Caco-2 (cell line): ENCODE results near the gene UBE2O. TPM values are rescaled to one million over a fixed set of nuclear protein-coding genes. Genes with fewer than 3 reads are reported as not detected.

Source experiments
- BruUV-seq: library from RNA; stranded (reverse); fragments of 400-500 nt; replicated peaks from 2 replicates; lab custom pipeline; 2021; lab: Mats Ljungman, UMichigan
- CTCF ChIA-PET: fragments of 300-600 bp; sonication (Branson Sonifier 250); formaldehyde crosslinking; loops from one replicate; lab custom pipeline; 2022; ENCODE audit warnings: antibody characterized with exemption; lab: Charles Lee
- POLR2A ChIA-PET: fragments of 300-600 bp; sonication (Branson Sonifier 250); formaldehyde crosslinking; loops from one replicate; lab custom pipeline; 2022; ENCODE audit warnings: antibody characterized with exemption; lab: Charles Lee
- DNase-seq, 2 experiments: peaks; one replicate each; pipeline versions ENCODE4 v3.0.0 to v3.0.0-alpha.2; 2020 to 2022
- H3K27me3 ChIP-seq: replicated peaks from 2 replicates; pipeline ENCODE4 v1.6.0; 2011; ENCODE audit warnings: low read length; ENCODE audit not compliant: control insufficient read depth, insufficient read depth
- H3K36me3 ChIP-seq: 2 replicates; pipeline ENCODE4 v1.5.1; 2011; ENCODE audit warnings: low read length; ENCODE audit not compliant: control insufficient read depth, insufficient read depth
- H3K4me1 ChIP-seq: fragments of 250-450 bp; sonication (Bioruptor Pico); 2 replicates; pipeline ENCODE4 v1.5.1; 2020; ENCODE audit warnings: mild to moderate bottlenecking
- H3K4me3 ChIP-seq: 2 replicates; pipeline ENCODE4 v1.5.1; 2011; ENCODE audit warnings: low read depth, mild to moderate bottlenecking, control low read depth, low read length
- H3K9me3 ChIP-seq: fragments of 250-450 bp; sonication (Bioruptor Pico); 2 replicates; pipeline ENCODE4 v1.5.1; 2020; ENCODE audit warnings: mild to moderate bottlenecking, moderate library complexity
- H3K27ac Mint-ChIP-seq: one replicate; pipeline ENCODE4 v1.8.0; 2022; ENCODE audit warnings: mixed read lengths; ENCODE audit not compliant: unreplicated experiment
- H3K27me3 Mint-ChIP-seq: one replicate; pipeline ENCODE4 v1.8.0; 2022; ENCODE audit warnings: mixed read lengths; ENCODE audit not compliant: insufficient read depth, unreplicated experiment
- H3K36me3 Mint-ChIP-seq: one replicate; pipeline ENCODE4 v1.8.0; 2022; ENCODE audit warnings: mild to moderate bottlenecking, mixed read lengths; ENCODE audit not compliant: insufficient read depth, unreplicated experiment
- H3K4me1 Mint-ChIP-seq: one replicate; pipeline ENCODE4 v1.8.0; 2022; ENCODE audit warnings: low read depth, mixed read lengths; ENCODE audit not compliant: unreplicated experiment
- H3K4me3 Mint-ChIP-seq: one replicate; pipeline ENCODE4 v1.8.0; 2022; ENCODE audit warnings: mild to moderate bottlenecking, moderate library complexity, mixed read lengths; ENCODE audit not compliant: unreplicated experiment
- H3K9me3 Mint-ChIP-seq: one replicate; pipeline ENCODE4 v1.8.0; 2022; ENCODE audit warnings: mixed read lengths; ENCODE audit not compliant: unreplicated experiment
- CTCF ChIP-seq, 2 experiments: fragments of 200-600 bp in 1 of 2; IDR thresholded peaks; 1 replicate in 1 of 2; 2 replicates in 1 of 2; pipeline versions ENCODE4 v1.5.1 to v1.8.0; 2011 to 2022; ENCODE audit warnings: antibody characterized with exemption in 1 of 2, control low read depth in 1 of 2, inconsistent platforms in 1 of 2, low read depth in 1 of 2, low read length in 1 of 2, mild to moderate bottlenecking in 1 of 2, moderate library complexity in 1 of 2; ENCODE audit not compliant: insufficient read depth in 1 of 2, severe bottlenecking in 1 of 2, unreplicated experiment in 1 of 2
- intact Hi-C: fragments of 100-400 bp; cut with micrococcal nuclease; formaldehyde crosslinking; loops from one replicate; pipeline ENCODE4 v1.10.0; 2022; ENCODE audit not compliant: unreplicated experiment
- total RNA-seq: library from RNA; stranded (reverse); gene quantifications from 2 replicates; pipeline ENCODE4 v1.2.3, GENCODE V29; 2022

The UBE2O gene
- total RNA-seq, 1 experiment from 2014 or later = 37.6 TPM

GRCh38 chr17:76453431-76453743, 435 bp upstream of the UBE2O start:
- 0 out of 2 replicates have a peak, but pooled peaks cover 5% of the 10 kb centered on the region for H3K4me1 ChIP-seq
- Mint-ChIP-seq H3K4me1 (peaks cover 7% of the 10 kb centered on the region), H3K27me3 (no peaks in the 10 kb centered on the region), H3K9me3 (no peaks in the 10 kb centered on the region), H3K36me3 (peaks cover 5% of the 10 kb centered on the region), H3K27ac (peak overlapping the region; percentile 27), H3K4me3 (peak overlapping the region; percentile 65)
- no peak for DNase-seq
- H3K36me3 ChIP-seq = no peaks in the 10 kb centered on the region; the same call in 1 of the 2 replicates
- ChIA-PET POLR2A (interaction anchor here (1.1 to 1.5 kb wide), 2 partner anchors 45 to 104 kb away, joined by 3 to 5 read pairs; no protein-coding TSS in a partner anchor), CTCF (interaction anchor here (0.9 to 1.7 kb wide), 3 partner anchors 9 to 367 kb away, joined by 3 to 4 read pairs (median 4); no protein-coding TSS in a partner anchor)
- no TSS peak for BruUV-seq
- peak overlapping the region; percentile 90 for H3K4me3 ChIP-seq
- no peaks in the 10 kb centered on the region for H3K9me3 ChIP-seq
- H3K27me3 ChIP-seq = no peaks in the 10 kb centered on the region
- TF ChIP-seq CTCF (IDR thresholded peaks at IDR 0.05; ENCODE audit: insufficient read depth in 1 of 2, low read depth in 1 of 2, low read length in 1 of 2, severe bottlenecking in 1 of 2, unreplicated experiment in 1 of 2) = no peak
- intact Hi-C loops = no loop called here

- TF ChIP-seq CTCF (IDR thresholded peaks at IDR 0.05; ENCODE audit: insufficient read depth in 1 of 2, low read depth in 1 of 2, low read length in 1 of 2, severe bottlenecking in 1 of 2, unreplicated experiment in 1 of 2) = no peak
- H3K9me3 Mint-ChIP-seq = no peaks in the 10 kb centered on the region
- peak overlapping the region; percentile 90 for H3K4me3 ChIP-seq
- no peak for DNase-seq
- H3K4me1 Mint-ChIP-seq = peaks cover 7% of the 10 kb centered on the region
- POLR2A ChIA-PET = interaction anchor here (0.5 to 1.5 kb wide), 2 partner anchors 105 to 181 kb away, joined by 3 read pairs; no protein-coding TSS in a partner anchor
- BruUV-seq = no TSS peak
- H3K9me3 ChIP-seq = no peaks in the 10 kb centered on the region
- H3K4me3 Mint-ChIP-seq = peak overlapping the region; percentile 65
- H3K36me3 Mint-ChIP-seq = peaks cover 5% of the 10 kb centered on the region
- H3K27me3 ChIP-seq = no peaks in the 10 kb centered on the region
- H3K27me3 Mint-ChIP-seq = no peaks in the 10 kb centered on the region
- CTCF ChIA-PET = interaction anchor here (0.6 to 0.9 kb wide), 4 partner anchors 44 to 1858 kb away, joined by 3 to 8 read pairs (median 3); partner anchors contain the start of genes ACOX1 and TEN1
- intact Hi-C loops = no loop called here
- H3K4me1 ChIP-seq = peaks cover 6% of the 10 kb centered on the region
- H3K36me3 ChIP-seq = no peaks in the 10 kb centered on the region; the same call in 1 of the 2 replicates
- peak overlapping the region; percentile 61 for H3K27ac Mint-ChIP-seq
Measured at GRCh38 chr17:76452127-76452659, 759 bp downstream of the UBE2O start.

- ChIA-PET CTCF (interaction anchor here (0.6 to 0.9 kb wide), 3 partner anchors 43 to 1859 kb away, joined by 3 to 8 read pairs (median 3); partner anchors contain the start of genes ACOX1 and TEN1), POLR2A (no interaction called here)
- Mint-ChIP-seq H3K36me3 (peaks cover 5% of the 10 kb centered on the region), H3K4me1 (peaks cover 14% of the 10 kb centered on the region), H3K27ac (no peak overlapping the region), H3K4me3 (peak overlapping the region; percentile 65), H3K9me3 (no peaks in the 10 kb centered on the region), H3K27me3 (no peaks in the 10 kb centered on the region)
- H3K9me3 ChIP-seq = no peaks in the 10 kb centered on the region
- H3K4me3 ChIP-seq = peak overlapping the region; percentile 90
- no peak for DNase-seq
- intact Hi-C loops = no loop called here
- no peak for TF ChIP-seq CTCF (IDR thresholded peaks at IDR 0.05; ENCODE audit: insufficient read depth in 1 of 2, low read depth in 1 of 2, low read length in 1 of 2, severe bottlenecking in 1 of 2, unreplicated experiment in 1 of 2)
- BruUV-seq = TSS peak; percentile 25
- no peaks in the 10 kb centered on the region; the same call in 1 of the 2 replicates for H3K36me3 ChIP-seq
- H3K4me1 ChIP-seq = peaks cover 12% of the 10 kb centered on the region
- no peaks in the 10 kb centered on the region for H3K27me3 ChIP-seq
Measured at GRCh38 chr17:76451506-76451905, 1.4 kb downstream of the UBE2O start.
